Testis (tissue), 2 donors: ENCODE measurements around the gene MYRFL.

Experiments
- CTCF ChIP-seq, 3 experiments: fragments of 450-650 bp in 2 of 3; fragments of 200-600 bp in 1 of 3; sonication (generic) in 1 of 3; IDR thresholded peaks; one replicate each; pipeline ENCODE4 v1.5.1; 2016 to 2019; ENCODE audit warnings: antibody characterized with exemption in 3 of 3, mild to moderate bottlenecking in 2 of 3, moderate library complexity in 1 of 3
- POLR2A ChIP-seq: fragments of 450-650 bp; IDR thresholded peaks from one replicate; pipeline ENCODE4 v1.6.1; 2017; ENCODE audit warnings: antibody characterized with exemption, mild to moderate bottlenecking, moderate library complexity

- TF ChIP-seq POLR2A (no peak), CTCF (IDR thresholded peaks at IDR 0.05) (no peak)
Measured at GRCh38 chr12:69932154-69932553, 107.1 kb downstream of the MYRFL start.
